GM19351 (cell line): ENCODE measurements around the gene TMTC1.
"Not testable (repeated sequence)": the region's sequence is repeated elsewhere in the genome, so short reads cannot be mapped to it uniquely, and the experiment has no call there.

Experiments
- ATAC-seq: cut with Tn5 transposase; IDR thresholded peaks from one replicate; pipeline ENCODE4 v1.9.1; 2021; ENCODE audit warnings: mild to moderate bottlenecking, moderate library complexity; ENCODE audit not compliant: unreplicated experiment

TMTC1 gene

DNA sequence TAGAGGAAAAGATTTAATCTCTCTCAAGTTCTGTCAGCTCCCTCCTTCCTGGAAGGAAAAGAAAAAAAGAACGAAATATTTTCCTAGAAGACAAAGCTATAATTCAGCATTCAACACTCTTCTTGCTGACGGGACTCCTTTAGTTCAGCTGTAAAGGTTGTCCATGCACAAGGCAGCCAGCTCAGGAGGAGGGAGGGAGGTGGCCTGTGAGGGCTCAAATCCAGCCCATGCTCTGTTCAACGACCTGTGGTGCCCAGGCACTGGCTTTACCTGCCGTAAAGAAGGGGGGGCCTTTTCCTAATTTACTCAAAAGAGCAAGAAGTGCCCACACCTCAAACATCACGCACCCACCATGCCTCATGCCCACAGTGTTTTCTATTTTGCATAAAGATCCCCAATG, 109.3 kb downstream of the TMTC1 start:
- ATAC-seq = no peak

DNA sequence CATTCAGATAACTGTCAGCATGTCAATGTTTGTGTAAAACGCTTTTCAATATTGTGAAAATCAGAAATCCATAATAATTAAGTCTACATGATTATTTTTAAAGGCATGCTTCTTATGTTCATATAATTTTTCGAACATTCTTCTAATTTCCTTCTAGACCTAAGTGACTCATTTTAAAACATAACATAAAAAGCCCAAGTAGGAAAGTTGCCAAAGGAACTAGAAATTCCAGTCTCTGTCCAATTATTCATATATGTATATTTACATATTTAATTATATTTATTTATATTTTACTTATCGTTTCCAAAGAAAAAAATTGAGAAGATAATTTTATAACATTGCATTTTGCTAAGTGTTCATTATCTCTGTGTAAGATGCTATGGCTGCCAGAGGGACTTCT, 110.4 kb downstream of the TMTC1 start:
- ATAC-seq = no peak

DNA sequence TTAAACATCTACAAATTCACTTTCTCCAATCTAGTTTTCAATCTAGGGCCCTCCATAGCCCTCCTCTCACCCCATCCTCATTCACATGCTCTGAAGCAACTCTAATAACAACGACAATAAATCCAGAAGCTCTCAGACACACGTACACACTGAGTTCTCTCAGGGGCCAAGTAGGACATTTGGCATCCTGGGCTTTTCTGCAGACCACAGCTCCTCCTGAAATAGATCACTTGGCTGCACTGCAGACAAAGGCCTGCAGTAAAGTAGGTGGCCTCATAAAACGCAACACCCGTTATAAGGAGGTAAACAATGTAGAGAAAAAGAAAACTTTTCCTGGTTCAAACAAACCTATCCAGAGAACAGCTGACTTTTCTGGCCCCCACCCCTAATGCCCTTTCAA, 111.2 kb downstream of the TMTC1 start:
- no peak for ATAC-seq

DNA sequence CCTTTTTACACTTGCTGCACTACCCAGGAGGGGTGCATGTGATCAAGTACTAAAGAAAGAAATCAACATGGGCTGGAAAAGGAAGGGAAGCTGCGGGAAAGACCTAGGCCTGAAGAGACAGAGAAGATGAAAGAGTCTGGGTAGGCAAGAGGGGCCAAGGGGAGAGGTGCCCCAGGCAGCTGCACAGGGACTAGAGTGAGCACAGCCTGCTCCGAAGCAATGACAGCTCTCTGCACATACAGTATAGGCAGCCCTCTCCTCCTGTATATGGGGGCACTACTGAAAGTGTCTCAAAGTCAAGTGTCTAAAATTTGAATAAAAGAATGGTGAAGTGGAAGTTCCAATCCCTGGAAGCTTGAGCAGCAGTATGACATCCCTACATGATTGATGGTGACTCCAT, 112.0 kb downstream of the TMTC1 start:
- no peak for ATAC-seq

DNA sequence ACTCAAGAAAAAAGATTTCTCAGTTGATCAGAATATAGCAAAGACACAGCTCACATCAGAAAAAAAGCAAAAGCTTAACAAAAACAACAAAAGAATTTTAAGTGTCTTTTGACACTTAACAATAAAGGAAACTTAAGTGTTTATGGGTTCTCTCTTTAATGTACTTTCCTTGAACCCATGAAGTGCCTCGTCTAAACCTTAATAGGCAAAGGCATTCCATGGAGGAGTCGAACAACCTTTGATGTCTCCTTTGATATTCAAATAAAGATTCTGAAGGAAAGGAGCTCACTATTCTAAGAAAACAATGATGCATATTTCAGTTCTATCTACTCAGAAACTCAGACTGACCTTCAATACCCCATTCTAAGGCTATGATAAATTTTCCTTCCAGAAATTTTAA, 116.7 kb downstream of the TMTC1 start:
- ATAC-seq = no peak

DNA sequence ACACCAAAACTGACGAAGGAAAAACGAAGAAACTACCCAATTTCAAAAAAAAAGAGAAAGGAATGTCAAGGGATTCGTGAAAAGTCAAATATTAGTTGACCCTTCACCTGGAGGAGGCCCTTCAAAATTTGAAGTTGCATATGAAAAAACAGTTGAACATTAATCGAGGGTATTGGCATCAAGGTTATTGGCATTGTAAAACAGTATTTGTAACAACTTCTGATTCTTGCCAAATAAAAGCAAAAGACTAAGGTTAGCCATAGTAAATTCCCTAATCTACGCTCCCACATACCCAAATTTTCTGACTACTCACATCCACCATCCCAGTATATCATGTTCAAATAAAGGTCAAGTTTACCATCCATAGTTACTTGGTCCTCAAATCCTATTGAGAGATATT, 118.6 kb downstream of the TMTC1 start:
- no peak for ATAC-seq

DNA sequence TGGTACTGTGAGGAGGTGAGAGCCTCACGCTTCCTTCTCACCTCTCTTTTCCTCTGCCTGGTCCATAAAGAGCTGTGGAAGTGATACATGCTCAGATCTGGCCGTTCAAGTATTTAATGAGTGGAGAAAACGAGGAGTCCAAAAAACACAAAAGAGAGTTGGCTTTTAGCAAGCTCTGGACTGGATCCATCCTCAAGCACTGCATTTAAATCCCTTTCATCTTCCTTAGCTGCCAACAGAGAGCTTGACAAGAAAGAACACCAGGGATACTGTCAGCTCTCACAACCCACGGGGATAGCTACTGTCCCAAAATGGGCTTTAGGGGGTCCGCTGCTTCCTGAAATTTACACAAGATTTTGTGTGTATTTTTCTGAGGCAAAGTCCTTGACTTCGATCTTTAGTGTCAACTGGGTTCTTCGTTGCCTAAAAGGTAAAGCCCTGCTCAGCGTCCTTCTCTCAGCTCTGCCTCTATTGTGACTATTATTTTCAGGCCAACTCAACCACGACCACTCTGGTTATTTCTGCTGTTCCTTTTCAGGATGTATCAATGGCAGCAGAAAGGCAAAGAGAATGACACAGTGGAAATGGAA, 120.9 kb downstream of the TMTC1 start:
- no peak for ATAC-seq

DNA sequence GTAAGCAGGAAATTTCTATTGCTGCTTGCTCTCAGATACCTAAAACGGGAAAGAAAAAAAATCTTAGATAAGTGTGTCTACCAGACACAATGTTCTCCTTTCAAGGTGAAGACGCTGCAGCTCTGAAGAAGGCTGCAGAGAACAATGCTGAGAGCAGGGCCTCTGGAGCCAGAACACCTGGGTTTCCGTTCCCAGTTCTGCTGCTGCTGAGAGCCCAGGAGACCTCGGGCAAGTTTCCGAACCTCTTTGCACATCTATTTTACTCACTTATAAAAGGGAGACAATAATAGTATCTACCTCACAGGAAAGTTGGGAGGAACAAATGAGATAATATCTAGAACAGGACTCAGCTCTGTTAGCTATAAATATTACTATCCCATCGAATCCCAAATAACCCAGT, 122.9 kb downstream of the TMTC1 start:
- ATAC-seq = no peak

DNA sequence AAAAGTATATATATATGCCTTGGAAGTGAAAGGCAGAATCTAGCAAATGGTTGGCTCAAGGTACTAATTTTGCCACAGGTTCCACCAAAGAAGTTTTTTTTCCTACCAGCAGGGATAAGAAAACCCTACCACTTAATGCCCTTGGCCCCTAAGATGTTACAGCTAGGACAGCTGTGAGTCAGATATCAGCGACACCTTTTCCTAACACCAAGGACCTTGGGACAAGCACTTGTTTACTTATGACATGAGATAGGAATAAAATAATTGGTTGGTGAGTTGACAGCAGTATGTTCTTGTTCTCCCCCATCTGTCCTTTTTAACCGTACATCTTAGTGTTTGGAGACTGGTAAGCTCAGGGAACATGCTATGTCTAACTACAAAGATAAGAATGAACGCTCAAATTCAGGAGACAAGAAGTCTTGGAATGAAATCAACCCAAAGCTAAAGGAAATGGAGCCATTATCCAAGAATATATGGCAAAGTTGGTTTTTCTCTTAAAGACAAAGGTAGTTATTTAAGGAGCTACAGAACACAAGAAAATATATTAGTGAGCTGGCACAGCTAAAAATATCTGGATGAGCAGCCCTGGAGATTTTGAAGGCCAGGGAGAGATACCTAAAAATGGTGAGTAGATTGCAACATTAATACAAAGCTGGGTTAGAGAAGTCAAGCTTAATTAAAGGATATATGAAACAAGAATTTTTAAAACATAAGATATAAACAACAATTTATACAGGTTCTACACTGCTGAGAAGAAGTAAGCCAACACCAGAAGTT, 126.8 kb downstream of the TMTC1 start:
- ATAC-seq = no peak

DNA sequence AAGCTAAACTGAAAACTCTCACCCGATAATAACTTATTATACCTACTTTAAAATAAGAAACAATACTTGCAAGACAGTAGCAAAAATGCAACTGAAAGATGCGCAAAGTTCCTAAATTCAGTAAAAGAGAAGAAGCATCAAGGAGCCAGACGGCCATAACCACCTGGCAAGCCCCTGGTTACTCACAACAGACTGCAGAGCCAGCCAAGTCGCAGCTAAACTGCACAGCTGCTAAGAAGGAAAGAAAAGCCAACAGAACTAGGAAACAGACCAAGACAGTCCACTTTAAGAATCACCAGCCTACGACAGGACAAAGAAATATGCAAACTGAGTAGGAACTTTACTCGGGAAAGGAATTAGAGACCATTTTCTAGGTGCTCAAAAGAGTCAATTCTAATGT, 127.9 kb downstream of the TMTC1 start:
- ATAC-seq = no peak

DNA sequence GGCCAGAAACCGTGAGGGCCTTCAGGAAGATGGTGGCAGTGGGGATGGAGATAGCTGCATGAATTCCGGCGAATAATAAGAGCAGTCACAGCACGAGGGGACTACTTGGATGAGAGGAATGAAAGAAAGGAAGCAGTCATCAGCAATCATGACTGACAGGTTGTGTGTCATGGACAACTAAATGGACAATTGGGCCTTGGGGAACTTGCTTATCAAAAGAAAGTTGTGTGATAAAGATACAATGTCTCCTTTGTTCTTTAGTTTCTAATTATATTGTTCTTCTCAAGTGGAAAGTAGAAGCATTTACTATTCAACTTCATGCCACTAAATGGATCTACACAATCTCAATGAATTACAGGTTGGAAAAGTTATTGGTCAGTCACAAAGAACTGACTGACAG, 130.5 kb downstream of the TMTC1 start:
- no peak for ATAC-seq

DNA sequence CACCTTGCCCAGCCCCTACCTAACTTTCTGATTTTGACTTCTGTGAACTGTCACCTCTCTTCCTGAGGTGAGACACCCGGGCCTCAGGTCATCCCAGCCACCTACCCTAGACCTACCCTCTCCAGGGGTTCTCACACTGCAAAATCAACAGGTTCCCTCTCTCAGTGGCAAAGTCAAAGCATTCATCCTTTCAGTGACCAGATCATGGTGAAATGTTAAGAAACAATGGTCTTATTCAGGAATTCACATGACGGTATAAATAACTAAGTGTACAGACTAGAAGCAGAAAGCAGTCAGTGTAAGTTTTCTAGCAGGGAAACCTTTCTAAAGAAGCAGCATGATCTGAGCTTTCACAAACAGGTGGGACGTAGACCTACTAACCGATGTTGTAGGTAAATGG, 133.4 kb downstream of the TMTC1 start:
- no peak for ATAC-seq

DNA sequence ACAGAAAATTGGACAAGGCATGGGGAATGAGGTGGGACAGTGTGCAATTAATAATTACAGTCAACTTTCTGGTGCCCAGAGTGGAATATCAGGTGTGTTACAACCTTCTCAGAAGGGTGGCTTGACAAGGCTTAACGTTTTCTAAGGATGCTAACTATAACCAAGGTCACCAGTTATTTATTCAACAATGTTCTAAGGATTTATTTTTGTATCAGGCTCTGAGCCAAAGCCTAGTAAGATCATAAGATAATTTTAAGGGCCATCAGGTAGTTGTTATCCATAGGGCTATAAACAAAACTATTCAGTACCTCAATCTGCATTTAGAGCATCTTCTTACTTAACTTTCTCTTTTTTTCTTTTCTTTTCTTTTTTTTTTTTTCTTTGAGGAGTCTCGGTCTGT, 134.0 kb downstream of the TMTC1 start:
- no peak for ATAC-seq

DNA sequence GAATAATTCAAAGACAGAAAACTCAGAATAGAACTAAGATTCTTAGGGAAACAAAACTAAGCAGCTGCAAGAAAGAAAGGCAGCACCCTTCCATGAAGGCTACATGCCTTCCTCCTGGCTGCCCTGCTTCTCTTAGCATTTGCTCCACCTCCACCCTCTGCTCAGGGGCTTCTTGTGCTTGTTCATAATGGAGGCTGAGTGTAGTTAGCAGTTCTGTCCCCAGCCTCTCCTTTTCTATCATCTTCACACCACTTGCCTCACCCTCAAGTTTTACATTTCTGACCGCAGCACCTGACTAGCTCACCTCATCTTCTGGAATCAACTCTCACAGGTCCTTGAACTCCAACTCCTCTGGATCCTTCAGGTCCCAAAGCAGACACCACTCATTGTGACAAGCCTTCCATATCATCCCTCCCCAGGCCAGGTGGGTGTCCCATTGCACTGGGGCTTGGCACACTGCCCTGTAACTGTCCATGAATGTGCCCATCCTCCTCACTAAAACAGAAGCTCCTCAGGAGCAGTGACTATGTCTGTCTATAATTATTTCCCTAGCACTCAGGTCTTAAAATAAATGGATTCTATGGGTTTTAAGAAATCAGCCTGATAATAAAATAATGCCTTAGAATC, 139.1 kb downstream of the TMTC1 start:
- ATAC-seq = no peak

DNA sequence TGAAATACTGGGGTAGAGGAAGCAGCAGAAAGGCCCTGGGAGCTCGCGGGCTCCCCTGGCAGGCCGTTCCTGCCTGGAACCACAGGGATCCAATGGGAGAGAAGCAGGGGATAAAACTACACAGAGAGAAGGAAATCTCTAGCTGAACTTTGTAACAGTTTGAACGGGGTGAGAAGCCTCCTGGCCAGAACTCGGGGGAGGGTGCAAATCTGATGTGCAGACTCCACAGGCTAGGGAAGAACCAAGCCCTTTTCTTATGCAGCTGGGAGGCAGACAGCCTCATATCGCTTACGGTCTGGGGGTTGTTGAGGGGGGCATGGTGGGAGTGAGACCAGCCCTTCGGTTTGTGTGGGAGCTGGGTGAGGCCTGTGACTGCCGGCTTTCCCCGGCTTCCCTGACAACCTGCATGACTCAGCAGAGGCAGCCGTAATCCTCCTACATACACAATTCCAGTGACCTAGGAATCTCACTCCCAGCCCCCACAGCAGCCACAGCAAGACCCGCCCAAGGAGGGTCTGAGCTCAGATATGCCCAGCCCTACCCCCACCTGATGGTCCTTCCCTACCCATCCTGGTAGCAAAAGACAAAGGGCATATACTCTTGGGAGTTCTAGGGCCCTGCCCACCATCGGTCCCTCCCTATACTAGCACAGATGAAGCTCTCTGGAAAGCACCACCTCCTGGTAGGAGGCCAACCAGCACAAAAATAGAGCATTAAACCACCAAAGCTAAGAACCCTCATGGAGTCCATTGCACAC, 143.0 kb downstream of the TMTC1 start:
- ATAC-seq = no peak

DNA sequence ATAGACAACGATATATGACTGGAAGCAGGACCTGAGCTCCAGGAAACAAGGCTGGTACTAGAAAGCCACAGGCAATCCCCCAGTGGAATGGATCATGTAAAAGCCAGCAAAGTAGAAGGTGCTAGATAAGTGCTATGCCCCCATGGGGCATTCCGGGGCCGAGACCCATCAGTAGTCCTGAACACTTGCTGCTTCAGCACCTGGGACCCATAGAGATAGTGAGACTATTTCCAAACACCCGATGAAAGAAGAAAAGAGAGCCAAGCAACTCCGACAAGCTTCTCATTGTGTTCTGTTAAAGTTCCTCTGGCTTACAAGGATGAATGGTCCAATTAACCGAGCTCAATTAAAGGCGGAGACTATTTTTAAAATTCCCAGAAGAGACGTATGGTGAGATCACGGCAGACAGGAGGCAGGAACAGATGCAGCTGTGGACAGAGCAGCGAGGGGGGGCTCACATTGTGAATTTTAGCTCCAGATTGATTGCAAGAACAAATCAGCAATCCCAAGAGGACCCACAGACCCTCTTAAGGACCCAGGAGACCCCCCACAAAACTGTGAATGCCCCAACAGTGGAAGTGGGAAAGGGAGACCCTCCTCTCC, 143.7 kb downstream of the TMTC1 start:
- ATAC-seq = no peak

DNA sequence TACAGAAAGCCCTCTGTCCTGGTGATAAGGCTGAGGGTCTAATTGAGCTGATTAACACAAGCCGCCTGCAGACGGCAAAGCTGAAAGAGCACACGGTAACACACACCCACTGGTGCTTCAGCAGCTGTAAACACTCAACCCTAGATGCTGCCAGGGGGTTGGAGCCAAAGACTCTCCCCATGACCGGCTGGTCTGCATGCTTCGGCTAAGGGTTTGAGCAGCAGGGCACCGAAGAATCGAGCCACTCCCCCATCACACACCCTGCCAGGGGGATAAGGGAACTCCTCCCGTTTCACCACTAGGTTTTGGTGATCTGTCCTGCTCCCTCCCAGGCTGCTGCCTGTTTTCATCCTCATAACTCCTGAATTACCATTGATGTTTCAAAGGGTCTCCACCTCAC, 145.2 kb downstream of the TMTC1 start:
- no peak for ATAC-seq

DNA sequence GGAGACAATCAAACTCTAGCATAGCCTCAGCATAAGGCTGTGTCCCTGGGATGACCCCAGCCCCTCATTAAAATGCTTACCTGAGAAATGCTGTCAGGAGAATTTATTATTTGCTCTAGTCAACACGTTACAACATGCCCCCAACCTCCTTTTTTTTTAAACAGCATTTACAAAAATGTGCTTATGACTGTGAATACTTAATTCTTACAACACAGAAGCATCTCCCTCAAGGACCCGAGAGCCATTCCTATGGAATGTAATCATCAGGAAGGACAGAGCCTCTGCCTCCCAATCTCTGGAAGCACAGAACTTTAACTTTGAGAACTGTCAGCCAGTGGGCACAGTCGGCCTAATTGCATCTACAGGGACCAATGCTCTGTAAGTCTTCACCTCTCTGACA, 149.7 kb downstream of the TMTC1 start:
- no peak for ATAC-seq

DNA sequence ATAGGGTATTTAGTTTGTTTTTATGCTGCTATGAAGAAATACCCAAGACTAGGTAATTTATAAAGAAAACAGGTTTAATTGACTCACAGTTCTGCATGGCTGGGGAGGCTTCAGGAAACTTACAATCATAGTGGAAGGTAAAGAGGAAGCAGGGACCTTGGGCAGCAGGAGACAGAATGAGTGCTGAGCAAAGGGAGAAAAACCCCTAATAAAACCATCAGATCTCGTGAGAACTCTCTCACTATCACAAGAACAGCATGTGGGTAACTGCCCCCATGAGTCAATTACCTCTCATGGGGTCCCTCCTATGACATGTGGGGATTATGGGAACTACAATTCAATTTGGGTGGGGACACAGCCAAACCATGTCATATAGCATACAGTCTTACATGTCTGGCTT, 153.6 kb downstream of the TMTC1 start:
- not testable (repeated sequence) for ATAC-seq

DNA sequence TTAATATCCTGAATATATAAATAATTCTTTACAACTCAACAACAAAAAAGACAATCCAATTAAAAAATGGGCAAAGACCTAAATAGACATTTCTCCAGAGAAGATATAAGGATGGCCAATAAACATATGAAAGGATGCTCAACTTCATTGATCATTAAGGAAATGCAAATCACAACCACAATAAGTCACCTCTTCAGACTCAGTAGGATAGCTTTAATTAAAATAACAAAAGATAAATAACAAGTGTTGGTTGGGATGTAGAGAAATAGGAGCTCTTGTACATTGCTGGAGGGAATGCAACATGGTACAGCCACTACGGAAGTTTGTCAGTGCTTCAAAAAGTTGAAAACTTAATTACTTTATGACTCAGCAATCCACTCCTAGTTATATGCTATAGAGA, 156.5 kb downstream of the TMTC1 start:
- ATAC-seq = no peak

DNA sequence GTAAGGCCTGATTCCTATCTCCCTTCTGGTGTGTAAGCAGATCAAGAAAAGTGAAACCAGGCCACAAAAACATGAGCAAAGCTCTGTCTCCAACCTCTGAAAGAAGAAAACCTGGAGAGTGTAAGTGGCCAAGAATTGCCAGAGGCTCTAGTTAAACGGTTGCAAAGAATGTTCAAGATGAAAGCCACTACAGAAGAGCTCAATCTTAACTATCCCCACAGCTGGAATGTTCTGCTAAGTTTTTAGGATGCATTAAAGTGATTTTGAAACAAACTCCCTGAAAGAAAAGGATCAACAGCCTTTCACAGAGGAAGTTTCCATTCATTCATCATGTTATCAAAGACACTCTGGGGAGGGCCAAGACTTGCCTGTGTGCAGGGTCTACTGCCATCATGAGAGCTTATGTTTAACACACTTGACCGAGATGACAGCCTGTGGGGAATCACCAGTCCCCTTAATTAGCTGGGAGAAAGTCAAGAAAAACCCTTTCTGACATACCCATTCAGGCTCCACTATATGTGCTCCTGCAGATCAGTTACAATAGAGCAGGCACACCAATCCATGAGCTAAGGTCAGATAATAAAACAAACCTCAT, 158.3 kb downstream of the TMTC1 start:
- ATAC-seq = no peak
